ENCODE measurements around the gene SRA1.
"Not testable (repeated sequence)": the region's sequence is repeated elsewhere in the genome, so short reads cannot be mapped to it uniquely, and the experiment has no call there.

SRA1 gene

DNA sequence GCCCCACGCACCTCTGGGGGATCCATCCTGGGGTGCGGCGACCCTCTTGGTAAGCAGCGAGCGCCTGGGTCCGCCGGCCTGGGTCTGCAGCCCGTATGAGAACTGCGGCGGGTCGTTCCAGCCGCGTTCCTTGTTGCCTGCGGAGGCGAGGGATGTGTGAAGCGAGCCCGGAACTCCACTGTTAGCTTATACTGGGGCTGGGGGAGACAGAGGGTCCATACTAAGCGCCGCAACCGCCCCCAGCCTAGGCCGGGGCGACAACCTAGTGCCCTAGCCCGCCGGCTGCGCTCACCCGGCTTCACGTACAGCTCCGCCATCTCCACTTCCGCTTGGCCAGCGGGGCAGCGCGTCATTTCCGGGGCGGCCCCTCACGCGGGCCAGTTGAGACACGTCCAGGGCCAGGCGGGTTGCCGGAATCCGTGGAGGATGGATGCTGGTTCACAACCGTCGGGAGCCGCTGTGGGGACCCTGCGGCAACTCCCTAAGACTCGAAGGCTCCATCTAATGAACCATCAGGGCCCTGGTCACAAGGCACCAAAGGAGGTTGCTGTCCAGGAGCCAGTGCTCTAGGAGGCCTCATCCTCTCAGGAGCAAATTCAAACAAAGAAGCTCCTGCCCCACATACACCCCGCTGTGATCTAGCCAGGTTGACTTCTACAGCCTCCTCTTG lies at the start of gene SRA1:
Gene SRA1 (minus strand): TSS at position 338 of the 670 bp plus-strand sequence. CDS start 21 bp downstream, at position 317.
- peak; percentile 94 for DNase-seq (ENCODE audit: low spot score)

DNA sequence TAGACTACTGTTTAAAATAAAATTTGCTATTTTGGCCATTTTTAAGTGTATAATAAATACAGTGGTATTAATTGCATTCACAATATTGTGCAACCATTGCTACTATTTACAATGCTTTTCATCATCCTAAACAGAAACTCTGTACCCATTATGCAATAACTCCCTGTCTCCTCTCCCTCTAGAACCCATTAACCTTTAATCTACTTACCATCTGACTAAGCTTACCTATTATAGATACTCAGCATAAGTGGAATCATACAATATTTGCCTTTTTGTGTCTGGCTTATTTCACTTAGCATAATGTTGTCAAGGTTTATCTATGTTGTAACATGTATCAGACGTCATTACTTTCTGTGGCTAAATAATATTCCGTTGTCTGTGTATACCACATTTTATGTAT lies 49.8 kb upstream of the SRA1 start:
- no peak for DNase-seq (ENCODE audit: low spot score)

DNA sequence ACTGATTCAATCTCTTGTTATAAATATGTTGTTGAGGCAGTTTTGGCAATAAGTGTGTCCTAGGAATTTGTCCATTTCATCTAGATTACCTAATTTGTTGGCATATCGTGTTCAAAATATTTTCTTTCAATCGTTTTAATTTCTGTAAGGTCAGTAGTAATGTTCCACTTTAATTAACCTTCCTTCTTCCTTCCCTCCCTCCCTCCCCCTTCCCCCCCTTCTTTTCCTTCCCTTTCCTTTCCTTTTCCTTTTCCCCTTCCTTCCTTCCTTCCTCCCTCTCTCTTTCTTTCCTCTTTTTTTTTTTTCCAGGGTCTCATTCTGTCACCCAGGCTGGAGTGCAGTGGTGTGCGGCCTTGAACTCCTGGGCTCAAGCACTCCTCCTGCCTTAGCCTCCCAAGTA lies 48.6 kb upstream of the SRA1 start:
- DNase-seq (ENCODE audit: low spot score): no peak

DNA sequence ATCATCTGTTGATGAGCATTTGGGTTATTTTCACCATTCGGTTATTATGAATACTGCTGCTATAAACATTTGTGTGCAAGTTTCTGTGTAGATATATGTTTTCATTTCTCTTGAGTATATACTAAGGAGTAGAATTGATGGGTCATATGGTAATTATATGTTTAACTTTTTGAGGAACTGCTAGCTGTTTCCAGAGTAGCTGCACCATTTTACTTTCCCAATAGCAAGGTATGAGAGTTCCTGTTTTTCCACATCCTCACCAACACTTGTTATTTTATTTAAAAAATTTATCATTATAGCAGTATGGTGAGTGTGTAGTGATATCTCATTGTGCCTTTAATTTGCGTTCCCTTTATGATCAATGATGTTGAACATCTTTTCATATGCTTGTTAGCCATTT lies 46.5 kb upstream of the SRA1 start:
- no peak for DNase-seq (ENCODE audit: low spot score)

DNA sequence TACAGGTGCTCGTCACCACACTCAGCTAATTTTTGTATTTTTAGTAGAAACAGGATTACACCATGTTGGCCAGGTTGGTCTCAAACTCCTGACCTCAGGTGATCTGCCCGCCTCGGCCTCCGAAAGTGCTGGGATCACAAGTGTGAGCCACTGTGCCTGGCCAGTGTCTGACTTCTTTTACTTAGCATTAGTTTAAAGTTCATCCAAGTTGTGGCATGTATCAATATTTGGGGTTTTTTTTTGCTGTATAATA lies 46.1 kb upstream of the SRA1 start:
- DNase-seq (ENCODE audit: low spot score): not testable (repeated sequence)

DNA sequence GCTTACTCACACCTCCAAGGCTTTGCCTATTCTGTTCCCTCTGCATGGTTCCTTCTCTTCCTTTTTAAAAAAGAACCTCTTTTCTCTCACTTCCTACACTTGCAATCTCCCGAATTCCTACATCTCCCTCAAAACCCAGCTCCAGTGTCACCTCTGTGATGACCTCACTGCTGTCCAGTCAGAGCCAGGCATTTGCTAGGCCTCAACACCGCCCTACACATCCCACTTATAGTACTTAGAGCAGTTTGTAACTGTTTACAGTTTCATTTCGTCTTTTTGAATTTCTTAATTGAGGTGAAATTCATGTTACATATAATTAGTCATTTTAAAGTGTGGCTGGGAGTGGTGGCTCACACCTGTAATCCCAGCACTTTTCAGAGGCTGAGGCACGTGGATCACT lies 44.9 kb upstream of the SRA1 start:
- no peak for DNase-seq (ENCODE audit: low spot score)

DNA sequence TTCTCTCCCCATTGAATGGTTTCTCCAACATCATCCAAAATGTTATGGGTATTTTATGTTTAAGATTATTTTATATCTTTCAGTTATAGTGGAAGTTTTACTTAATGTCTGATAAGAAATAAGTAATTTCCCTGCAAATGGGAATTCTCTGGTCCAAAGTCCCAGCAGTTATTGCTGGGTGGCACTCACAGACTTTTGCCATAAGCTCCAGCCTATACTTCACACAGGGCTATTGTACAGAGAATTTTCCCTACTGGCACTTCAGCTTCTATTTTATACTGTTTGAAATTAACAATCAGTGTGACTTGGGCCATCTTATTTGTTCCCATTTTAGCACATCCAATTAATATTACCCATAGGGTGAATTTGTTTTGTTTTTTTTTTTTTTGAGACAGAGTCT lies 42.8 kb upstream of the SRA1 start:
- DNase-seq (ENCODE audit: low spot score): no peak

DNA sequence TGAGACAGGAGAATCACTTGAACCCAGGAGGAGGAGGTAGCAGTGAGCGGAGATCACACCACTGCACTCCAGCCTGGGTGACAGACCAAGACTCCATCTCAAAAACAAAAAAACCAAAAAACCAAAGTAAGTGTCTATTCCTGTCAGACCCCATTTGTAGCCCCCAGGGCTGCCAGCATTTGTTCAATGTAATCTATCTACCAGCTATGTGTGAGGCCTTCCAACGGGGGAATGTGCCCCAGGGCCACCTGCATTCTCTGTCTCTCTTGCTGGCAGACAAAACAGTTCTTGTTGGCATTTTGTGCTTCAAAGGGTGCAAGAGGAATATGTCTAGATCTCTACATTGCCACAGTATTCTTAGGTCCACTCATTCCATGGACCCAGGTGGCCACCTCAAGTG lies 41.6 kb upstream of the SRA1 start:
- no peak for DNase-seq (ENCODE audit: low spot score)

DNA sequence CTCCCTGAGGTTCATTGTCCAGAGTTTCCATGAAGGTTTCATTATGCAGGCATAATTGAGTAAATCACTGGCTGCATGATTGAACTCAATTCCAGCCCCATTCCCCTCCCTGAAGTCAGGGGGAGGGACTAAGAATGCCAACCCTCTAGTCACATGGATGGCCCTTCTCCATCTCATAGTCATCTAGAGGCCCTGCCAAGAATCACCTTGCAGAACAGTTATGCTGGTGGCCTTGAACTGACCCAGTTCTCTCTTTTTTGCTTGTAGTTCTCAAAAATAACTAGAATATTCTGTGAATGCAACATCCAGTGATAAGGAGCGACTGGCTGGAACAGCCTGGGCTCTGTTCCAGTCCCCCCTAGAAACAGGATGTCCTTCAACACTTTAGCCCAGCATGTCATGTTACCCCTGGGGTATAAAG lies 39.1 kb upstream of the SRA1 start:
- DNase-seq (ENCODE audit: low spot score): peak; percentile 13

DNA sequence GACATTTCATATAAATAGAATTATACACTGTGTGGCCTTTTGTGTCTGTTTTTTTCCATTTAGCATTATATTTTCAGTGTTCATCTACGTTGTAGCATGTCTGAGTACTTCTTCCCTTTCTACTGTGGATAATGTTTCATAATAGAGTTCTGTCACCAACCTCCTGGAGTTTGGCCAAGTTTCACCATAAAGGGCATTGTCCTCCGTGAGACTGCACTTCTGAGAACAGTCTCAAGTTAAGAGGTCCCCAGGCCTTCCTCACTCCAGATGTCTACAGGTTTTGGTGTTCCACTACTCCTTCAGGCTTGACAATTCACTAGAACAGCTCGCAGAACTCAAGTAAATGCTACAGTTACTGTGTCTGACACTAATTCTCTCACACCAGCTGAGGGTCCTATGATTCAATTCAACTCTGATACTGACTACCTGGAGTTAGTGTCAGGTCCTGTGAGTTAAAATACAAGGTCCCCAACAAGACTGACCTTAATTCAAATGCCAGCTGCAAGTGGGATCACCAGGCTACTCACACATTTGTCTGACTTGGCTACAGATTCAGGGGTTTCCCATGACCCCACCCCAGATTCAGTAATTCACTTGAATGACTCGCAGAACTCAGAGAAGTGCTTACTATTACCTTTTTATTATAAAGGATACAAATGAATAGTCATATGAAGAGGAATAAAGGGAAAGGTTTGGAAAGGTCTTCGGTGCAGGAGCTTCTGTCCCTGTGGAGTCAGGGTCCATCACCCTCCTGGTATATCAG lies 38.4 kb upstream of the SRA1 start:
- no peak for DNase-seq (ENCODE audit: low spot score)

DNA sequence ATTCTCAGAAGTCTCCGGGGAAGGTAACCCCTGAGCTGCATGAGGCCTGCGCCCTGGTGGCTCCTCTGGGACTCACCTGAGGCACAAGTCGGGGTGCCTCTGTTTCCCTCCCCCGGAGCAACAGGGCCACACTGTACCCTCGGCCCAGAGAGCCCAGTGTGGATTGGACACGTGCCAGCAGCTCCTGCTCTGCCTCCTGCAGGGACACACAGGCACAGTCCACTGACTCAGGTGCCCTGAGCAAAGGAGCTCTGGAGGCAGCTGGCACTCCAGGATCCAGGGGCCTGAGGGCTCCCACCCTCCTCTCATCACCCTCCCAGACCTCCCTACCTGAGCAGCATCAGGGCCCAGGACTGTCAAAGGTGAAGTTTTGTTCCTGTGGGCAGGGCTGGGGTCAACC lies 36.9 kb upstream of the SRA1 start:
- no peak for DNase-seq (ENCODE audit: low spot score)

DNA sequence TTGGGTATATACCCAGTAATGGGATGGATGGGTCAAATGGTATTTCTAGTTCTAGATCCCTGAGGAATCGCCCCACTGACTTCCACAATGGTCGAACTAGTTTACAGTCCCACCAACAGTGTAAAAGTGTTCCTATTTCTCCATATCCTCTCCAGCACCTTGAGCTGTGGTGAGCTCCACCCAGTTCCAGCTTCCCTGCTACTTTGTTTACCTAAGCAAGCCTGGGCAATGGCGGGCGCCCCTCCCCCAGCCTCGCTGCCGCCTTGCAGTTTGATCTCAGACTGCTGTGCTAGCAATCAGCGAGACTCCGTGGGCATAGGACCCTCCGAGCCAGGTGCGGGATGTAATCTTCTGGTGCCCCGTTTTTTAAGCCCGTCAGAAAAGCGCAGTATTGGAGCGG lies 35.8 kb upstream of the SRA1 start:
- not testable (repeated sequence) for DNase-seq (ENCODE audit: low spot score)

DNA sequence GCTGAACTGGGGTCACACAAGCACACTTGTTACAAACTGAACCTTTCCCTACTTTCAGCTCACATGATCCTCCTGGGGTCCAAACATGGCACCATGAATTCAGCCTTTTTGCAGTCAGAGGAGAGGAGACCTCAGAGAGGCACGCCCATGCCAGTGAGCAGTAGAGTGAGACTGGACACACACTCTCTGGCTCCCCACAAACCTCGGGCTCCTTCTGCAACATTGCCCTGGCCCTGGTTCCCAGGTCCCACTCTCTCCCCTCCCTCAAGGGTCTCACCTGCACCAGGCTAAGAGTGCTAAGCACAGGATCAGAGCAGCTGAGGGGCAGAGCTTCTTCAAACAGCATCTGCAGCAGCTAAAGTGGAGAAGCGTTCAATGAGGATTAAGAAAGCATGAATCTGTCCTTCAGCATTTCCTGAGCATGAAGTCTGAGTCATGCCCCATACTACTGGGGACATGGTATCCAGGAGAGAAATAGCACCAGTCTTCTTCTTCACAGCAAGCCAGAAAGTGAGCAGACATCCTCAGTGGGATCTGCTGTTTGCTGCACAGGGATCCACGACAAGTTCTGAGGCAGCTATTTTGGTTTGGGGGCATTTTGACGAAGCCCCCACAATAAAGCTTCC lies 34.6 kb upstream of the SRA1 start:
- no peak for DNase-seq (ENCODE audit: low spot score)

DNA sequence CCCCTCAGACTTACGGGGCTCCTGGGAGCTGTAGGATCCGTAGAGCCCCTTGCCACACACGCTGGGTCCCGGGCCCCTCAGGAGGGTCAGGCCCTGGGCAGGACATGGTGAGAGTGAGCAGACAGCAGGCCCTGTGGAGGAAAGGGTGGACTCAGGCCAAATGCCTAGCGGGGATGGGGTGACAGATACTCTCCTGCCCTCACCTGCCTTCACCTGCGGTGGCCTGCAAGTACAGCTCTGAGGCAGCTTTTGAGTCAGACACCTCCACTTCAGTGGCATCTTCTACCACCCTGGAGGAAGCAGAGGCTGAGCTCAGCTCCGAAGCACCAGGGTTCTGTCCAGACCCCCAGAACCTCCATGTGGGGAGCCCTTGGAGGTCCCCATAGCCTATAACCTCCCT lies 33.6 kb upstream of the SRA1 start:
- no peak for DNase-seq (ENCODE audit: low spot score)

DNA sequence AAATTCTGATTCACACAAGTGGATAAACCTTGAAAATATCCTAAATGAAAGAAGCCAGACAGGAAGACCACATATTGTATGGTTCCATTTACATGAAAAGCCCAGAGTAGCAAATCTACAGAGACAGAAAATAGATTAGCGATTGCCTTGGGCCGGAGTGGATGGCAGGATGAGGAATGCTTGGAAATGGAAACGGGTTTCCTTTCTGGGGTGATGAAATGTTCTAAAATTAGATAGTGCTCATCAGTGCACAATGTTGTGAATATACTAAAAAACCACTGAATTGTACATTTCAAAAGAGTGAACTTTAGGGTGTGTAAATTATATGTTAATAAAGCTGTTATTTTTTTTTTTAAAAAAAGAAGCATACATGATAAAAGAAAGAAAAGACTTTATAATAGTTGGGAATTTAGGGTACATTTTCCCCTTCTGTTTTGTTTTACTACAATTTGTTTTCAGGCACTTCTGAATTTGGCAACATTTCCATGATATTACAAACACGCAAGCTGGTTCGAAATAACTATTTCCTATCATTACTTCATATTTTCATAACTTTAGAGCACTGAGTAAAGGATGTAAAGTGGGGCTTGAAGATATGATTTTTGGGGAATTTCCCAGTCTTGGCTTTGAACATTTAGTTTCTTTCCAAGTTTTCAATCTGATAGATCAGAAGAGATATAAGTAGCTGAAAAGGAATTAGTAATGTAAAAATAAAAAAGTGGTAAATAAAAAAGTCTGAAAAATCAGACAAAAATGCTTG lies 31.2 kb upstream of the SRA1 start:
- no peak for DNase-seq (ENCODE audit: low spot score)

DNA sequence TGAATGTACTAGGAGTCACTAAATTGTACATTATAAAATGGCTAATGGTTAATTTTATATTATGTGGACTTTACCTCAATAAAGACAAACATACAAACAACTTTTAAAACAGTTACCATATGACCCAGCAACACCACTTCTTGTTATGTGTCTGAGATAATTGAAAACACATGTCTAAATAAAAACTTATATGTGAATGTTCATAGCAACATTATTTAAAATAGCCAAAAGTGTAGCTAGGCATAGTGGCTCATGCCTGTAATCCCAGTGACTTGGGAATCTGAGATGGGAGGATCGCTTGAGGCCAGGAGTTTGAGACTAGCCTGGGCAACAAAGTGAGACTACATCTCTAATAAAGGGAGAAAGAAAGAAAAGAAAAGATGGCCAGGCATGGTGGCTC lies 30.2 kb upstream of the SRA1 start:
- no peak for DNase-seq (ENCODE audit: low spot score)

DNA sequence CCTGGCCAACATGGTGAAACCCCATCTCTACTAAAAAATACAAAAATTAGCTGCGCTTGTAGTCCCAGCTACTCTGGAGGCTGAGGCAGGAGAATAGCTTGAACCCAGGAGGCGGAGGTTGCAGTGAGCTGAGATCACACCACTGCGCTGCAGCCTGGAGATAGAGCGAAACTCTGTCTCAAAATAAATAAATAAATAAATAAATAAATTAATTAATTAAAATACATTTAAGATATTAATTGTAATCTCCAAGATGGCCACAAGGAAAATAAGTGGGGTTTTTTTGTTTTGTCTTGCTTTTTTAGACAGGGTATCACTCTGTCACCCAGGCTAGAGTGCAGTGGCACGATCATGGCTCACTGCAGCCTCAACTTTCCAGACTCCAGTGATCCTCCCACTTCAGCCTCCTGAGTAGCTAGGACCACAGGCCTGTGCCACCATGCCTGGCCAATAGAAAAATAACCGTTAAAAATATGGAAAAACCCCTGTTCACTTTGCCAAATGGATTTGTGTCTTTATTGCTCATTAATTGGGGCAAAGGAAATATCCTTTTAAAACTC lies 22.0 kb upstream of the SRA1 start:
- not testable (repeated sequence) for DNase-seq (ENCODE audit: low spot score)

DNA sequence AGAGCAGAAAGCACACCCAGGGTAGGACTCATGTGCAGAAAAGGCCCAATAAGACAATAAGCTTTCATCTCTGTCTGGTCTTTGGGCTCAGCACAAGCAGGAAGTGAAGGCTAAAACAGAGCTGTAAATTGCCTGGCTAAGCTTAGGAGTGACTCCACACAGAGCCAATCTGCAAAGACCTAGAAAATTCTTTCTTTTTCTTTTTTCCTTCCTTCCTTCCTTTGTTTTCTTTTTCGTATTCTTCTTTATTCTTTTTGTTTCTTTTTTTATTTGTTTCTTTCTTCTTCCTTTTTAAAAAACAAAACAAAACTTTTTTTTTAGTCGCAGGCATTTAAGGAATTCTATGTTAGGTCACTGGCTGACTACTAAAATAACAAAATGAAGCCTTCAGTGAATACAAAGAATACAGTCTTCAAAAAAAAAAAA lies 19.5 kb upstream of the SRA1 start:
- DNase-seq (ENCODE audit: low spot score): no peak

DNA sequence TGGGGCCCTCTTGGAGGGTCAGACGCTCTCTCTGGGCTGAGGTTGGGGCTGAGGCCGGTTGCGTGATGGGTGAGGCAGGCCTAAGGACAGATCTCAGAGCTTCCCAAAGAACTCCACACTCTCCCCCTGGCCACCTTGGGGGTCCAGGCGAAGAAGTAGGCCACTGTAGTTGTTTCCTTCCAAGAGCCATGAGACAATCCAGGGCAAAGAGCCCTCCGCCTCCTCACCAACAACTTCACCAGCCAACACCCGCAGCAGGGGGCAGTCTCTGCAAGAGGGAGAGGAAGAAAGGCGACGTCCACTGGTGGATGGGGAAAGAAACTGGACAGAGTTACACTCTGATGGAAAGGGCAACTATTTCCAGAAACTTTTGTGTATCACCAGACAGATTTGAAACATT lies 18.0 kb upstream of the SRA1 start:
- DNase-seq (ENCODE audit: low spot score): no peak

DNA sequence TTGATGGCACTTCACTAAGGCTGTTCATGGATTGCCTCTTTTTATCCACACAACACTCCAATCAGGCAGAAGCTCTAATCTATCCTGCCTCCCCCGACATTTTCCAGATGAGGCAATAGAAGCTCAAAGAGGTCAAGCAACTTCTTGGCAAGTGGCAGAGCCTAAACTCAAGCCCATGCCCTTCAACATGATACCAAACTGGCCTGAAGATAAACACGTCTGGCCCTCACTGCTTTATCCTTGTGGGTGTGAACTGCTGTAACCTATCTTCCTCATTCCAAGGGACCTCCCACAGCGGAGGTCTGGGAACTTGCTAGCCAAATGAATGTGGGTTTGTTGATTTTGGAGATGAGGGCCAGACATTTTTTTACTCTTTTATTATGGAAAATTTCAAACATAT lies 16.9 kb upstream of the SRA1 start:
- no peak for DNase-seq (ENCODE audit: low spot score)

DNA sequence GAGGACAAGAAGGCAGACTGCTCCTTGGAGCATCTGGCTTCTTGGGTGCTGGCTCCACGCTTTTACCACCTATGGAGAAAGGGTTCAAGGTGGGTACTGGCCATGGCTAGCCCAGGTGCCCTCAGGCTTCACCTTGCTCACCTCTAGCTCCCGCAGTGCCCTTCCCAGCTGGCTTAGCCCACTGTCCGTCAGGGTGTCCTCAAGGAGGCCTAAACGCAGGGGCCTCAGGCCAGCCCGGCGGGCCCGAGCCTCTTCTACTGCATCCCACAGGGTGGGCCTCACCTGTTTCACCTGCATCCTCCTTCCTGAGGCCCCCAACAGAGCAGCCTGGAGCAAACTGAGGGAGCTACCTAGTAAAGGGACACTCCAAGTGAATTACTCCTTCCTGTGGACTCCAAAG lies 16.4 kb upstream of the SRA1 start:
- DNase-seq (ENCODE audit: low spot score): no peak

DNA sequence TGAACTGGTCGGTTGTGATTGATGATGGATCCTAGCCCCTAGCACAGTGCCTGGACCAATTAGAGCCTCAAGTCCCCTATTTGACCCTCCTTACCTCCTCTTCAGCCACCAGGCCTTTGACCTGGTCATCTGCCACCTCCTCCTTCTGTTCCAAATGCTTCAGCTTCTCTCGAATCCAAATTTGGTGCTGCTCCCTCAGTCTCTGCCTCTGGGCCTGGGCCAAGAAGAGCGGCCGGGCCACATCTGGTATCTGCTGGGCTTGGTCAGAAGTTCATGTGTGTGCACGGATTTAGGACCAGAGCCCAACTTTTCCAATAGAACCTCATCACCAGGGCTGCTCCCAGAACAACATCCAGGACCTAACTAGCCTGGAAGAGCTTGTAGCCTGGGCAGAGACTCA lies 13.8 kb upstream of the SRA1 start:
- no peak for DNase-seq (ENCODE audit: low spot score)

DNA sequence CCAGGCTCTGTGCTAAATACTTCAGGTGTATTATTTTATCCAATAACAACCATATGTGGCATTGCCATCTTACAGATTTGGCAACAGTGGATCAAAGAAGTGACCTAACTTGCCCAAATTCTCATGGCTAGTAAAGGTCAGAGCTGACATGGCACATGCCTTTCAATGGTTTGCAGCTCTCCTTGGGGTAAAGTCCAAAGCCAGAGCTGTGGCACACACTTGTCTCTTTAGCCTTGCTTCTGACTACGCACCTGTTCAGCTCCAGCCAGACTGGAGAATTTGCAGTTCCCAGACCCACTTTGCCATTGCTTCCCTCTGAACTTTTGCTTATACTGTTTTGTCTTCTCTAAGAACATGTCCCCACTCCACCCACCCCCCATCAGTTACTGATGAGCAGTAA lies 13.2 kb upstream of the SRA1 start:
- no peak for DNase-seq (ENCODE audit: low spot score)
